Stimulated activated CD4-positive, alpha-beta T cell treated with anti-CD3 and anti-CD28 coated beads, TNF-alpha, amount 100 ng/mL, for 1 hour (primary cell): ENCODE measurements around the gene HHIP.

Experiments used
- DNase-seq, 3 donors: peaks; one replicate each; pipeline ENCODE4 v3.0.0-alpha.2; 2020; ENCODE audit warnings: low read depth in 3 of 3, low spot score in 1 of 3

HHIP gene

GRCh38 chr4:144703494-144703893, 57.5 kb downstream of the HHIP start:
- DNase-seq: no peak

- no peak for DNase-seq
Observed at GRCh38 chr4:144705601-144706590, 59.9 kb downstream of the HHIP start.

- DNase-seq: no peak
Observed at GRCh38 chr4:144709159-144709558, 63.2 kb downstream of the HHIP start.

- no peak for DNase-seq
Observed at GRCh38 chr4:144709793-144710525, 64.0 kb downstream of the HHIP start.

GRCh38 chr4:144710526-144710912, 64.6 kb downstream of the HHIP start:
- no peak for DNase-seq

GRCh38 chr4:144711700-144712456, 65.9 kb downstream of the HHIP start:
- no peak for DNase-seq

- no peak for DNase-seq
Observed at GRCh38 chr4:144712775-144713174, 66.8 kb downstream of the HHIP start.

GRCh38 chr4:144714166-144714565, 68.2 kb downstream of the HHIP start:
- no peak for DNase-seq

DNA sequence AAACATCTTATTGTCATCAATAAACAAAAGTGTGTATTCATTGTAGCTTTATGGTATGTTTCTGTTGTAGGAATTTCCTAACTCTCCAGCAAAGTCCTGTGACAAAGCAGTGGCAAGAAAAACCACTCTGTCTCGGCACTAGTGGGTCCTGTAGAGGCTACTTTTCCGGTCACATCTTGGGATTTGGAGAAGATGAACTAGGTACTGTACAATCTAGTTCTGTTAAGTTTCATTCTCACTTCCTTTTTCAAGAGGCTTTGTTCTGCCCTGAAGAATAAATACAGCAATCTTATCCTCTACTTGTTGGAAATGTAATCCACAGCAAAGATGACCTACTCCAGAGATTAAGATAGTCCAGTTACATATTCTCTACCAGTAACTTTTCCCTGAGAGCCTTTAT, 69.3 kb downstream of the HHIP start:
- no peak for DNase-seq

DNA sequence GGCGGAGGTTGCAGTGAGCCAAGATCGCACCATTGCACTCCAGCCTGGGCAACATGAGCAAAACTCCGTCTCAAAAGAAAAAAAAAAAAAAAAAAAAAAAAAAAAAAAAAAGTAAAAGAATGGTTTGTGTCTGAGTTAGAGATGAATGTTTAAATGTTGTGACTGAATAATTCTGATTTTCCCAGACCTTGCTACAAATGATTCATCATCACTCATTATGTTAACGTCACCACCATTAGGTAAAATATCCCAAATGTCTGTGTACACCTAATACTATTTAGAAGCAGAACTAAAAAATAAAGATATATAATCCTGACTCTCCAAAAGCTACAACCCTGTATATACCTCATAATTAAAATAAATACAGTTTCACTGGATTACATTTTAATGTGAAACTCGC, 70.8 kb downstream of the HHIP start:
- no peak for DNase-seq

DNA sequence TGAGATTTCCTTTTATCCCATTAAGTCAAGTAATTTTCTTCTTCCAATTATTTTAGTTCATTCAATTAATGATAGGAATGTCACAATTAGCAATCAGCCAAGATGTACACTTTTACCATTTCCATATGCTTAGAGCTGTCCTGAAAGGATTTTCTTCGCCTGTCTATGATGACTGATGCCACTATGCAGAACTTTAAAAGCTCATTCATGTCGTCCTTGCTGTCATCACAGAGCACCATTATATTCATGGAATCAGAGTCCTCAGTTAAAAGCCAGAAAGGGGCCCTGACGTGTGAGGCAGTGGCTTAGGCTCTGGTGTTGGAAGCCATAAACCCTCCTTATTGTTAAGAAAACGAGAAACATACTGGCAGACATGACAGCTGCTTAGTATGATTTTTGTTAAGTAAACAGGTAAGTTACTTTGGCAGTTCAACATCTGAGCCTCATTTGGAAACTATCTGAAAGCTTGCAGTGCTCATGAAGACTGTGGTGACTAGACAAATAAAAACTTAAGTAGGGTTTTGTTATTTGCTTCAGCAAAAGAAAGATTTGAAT, 73.1 kb downstream of the HHIP start:
- DNase-seq: no peak

DNA sequence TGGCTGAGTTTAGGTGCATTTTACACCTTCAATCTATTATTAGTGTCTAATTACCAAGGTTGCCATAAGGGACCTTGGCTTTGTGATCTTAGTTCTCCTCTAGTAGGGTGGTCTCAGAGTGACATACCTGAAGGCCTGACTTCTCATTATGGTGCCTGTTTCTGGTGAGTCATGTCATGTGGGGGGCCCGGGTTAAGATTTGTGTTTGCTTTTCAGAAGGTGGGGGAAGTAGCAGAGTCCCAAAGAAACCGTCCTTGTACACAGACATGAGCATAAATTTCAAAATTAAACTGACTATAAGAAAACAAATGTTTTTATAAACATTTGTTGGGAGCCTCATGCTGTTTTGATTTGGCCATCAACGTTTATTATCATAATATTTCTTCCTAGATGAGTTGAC, 74.5 kb downstream of the HHIP start:
- no peak for DNase-seq

DNA sequence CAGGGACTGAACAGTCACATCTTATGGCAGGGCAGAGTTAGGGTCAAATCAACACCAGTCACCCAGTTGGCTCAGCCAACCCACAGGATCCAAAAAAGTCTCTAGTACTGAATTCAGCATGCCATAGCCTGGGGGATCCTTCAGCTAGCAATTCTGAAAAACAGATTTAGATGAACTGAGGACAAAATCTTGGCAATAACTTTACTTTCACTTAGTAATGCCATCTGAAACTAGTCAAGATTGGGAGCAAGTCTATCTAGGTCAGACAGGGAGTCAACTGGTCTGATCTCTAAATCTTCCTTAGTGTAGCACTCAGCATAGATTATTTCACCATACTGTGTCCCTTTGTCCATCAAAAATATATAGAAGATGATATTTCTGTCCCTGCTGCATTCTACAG, 76.0 kb downstream of the HHIP start:
- DNase-seq: no peak

DNA sequence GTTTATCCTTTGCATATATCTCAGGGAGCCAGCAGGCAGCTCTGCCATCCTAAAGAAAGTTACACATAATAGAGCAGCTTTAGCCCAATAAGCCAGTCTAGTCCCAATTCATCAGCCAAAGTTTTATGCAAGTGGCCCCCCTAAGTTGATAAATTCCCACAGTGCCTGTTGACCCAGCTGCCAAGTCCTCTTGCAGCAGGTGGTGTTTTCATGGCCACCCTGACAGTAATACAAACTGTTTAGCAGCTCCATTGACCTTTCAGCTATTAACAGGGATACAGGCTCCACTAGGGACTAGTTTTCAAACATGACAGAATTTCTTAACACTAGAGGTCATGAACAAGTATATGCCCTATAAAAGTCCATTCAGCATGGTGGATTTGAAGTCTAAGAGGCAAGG, 77.5 kb downstream of the HHIP start:
- no peak for DNase-seq

DNA sequence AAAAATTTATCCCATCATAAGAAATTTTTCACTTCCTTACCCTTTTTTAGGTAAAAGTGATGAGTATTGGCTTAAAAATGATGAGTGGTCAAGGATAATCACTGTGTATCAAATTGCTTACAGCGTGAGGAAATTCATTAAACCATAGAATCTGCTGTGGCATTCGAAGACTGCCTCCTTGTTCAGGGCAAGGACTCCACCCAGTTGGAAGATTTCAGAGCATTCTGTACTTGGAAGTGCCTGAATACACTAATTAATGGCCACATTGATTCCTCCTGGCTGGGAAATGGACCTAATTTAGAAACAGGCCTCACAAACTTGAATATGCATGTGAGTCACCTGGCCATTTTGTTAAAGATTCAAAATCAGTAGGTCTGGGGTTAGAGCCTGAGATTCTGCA, 83.2 kb downstream of the HHIP start:
- no peak for DNase-seq

- no peak for DNase-seq
Observed at GRCh38 chr4:144732584-144733428, 86.8 kb downstream of the HHIP start.

DNA sequence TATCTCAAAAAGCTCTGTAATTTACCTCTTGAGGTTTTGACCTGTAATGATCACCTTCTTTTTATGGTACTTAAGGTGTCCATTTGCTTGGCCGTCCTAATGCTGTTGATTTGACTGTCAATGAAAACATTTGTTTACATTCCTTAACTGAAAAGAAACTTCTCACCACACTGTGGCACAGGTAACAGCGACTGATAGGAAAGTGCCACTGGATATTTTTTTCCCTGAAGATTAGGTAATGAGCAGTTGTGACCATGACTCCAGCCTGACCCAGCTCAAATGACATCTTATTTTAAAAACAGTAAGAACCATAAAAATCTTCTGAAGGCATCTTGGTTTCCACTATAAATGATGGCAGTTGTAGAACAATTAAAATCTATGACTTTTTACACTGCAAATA, 87.6 kb downstream of the HHIP start:
- DNase-seq: no peak

DNA sequence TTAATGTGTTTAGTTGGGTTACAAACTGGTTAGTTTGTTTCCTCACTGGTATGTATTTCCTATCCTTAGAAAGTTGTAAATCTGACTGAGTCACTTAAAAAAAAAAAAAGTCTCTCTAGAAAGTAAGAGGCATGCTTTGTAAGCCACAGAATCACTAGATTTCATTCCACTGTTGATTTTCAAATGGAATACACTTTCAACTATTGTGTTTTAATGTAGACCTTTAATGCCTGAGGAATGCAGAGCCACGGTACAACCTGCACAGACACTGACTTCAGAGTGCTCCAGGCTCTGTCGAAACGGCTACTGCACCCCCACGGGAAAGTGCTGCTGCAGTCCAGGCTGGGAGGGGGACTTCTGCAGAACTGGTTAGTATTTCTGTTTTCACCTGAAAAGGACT, 88.6 kb downstream of the HHIP start:
- DNase-seq: no peak

DNA sequence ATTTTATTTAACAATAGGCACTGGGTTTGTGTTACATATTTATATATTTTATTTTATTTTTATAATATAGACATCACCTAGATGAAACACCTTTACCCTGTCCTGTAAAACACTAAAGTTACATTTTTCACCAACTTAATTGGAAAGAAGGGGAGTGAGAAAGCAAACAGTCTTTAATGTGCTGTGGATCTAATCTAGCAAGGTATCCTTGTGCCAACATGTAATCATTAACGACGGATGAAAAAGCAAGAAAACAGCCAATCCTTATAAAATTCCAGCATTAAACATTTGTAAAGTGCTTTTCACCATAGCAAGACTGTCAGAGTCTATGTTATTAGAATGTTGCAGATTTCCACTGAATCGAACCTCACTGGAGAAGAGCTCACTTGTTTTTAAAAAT, 92.7 kb downstream of the HHIP start:
- no peak for DNase-seq

GRCh38 chr4:144739511-144740033, 93.6 kb downstream of the HHIP start:
- no peak for DNase-seq
